HG03159 (cell line): ENCODE measurements around the gene ADORA1.

Experiments used
- ATAC-seq: cut with Tn5 transposase; IDR thresholded peaks from one replicate; pipeline ENCODE4 v1.9.1; 2021; ENCODE audit warnings: mild to moderate bottlenecking, moderate library complexity; ENCODE audit not compliant: unreplicated experiment

The ADORA1 gene

GRCh38 chr1:203138066-203138465, 10.5 kb downstream of the ADORA1 start:
- ATAC-seq, result no peak

DNA sequence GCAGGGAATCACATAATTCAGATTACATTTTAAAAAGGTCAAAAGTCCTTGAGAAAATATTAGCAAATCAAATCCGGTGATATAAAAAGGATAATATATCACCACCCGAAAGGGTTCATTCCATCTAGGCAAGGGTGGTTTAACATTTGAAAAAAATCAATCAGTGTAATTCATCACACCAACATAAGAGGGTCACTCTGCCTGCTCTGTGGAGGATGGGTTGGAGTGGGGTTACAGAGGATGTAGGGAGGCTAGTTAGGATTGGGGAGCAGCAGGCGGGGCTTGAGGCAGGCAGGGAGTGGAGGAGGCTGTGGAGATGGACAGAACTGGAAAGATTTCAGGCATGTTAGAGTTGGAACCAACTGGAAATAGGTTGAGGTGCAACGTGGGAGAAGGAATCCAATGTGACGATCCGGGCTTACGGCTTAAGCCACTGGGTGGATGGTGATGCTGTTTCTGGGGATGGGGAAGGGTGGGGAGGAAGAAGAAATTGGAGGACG, 12.5 kb downstream of the ADORA1 start:
- no peak for ATAC-seq

DNA sequence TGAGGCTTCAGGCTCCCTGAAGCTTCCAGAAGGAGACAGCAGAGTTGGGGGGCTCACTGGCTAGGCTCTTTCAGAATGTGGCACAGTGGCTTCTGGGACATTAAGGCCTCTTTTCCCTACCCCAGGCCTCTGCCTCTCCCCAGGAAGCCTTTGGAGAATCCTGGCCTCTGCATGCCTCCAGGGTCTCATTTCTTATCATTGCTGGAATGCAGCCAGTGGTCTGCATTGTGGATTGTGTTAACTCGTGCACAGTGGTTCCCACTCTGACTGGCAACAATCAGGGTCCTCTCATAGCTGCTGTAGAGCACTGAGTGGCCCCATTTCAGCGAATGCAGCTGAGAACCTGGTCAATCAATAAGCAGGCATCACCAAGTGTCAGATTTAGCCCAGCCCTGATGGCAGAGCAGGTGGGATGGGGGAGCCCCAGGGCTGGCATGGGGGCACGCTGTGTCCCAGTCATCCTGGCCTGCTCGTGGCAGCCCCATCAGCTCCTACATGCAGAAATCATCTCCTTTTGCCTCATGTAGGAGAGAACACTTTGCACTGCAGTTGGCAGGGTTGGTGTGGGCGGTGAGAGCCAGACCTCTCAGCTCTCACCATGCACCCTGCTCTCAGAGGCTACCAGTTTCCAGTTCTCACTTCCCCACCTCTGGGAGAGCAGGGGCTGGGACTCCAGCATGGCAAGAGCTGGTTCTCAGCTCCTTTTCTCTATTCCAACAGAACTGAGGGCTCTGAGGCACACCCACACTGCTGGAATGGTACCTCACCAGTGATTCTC, 13.4 kb downstream of the ADORA1 start:
- ATAC-seq, result no peak

DNA sequence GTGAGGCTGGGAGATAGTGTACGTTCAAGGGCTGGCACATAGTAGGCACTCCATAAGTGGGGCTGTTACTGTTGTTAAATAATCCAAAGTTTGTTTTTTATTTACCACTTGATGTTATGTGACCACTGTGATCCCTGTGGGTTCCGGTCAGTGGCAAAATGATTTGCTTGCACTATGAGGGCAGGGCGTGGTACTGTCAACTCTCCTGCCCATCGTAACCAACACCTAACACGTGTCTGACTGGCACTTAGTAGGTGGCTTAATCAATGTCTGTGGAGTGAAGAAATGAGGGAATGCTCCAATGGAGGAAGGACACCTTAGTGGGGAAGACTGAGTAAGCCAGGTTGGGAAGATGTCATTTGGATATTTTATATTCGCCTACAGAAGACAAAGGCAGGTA, 14.6 kb downstream of the ADORA1 start:
- no peak for ATAC-seq

GRCh38 chr1:203142684-203143408, 15.3 kb downstream of the ADORA1 start:
- no peak for ATAC-seq

- ATAC-seq, result no peak
Measured at GRCh38 chr1:203143641-203144040, 16.1 kb downstream of the ADORA1 start.

DNA sequence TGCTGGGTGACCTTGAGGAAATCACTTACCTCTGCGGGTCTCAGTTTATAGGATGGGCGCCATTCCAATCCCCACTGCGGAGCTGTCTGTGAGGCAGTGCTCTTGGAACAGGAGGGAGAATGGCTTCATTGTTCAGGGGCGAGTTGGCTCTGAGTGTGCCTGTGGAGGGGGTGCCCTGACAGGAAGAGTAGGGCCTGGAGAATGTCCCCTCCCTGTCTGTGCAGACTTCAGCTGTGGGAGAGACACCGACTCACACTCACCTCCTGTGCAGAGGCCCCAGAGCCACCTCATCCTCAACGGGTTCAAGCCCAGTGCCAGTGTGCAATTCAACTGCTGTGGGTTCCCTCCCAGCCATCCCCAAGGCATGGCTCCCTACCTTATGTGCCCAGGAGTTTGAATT, 17.1 kb downstream of the ADORA1 start:
- no peak for ATAC-seq

- ATAC-seq, result no peak
Measured at GRCh38 chr1:203145321-203146041, 18.0 kb downstream of the ADORA1 start.

DNA sequence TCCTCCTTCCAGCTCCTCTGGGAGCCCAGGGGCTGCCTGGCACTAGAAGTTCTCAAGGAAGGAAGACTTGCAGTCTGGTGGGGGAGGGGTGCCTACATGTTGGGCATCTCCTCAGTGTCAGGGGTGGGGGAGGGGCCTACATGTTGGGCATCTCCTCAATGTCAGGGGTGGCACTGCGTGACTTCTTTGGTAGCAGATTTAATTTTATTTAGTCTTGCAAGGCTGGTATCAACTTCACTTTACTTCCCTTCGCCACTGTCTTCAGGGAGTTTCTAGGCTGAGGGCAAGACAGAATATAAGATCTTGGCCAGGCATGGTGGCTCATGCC, 18.5 kb downstream of the ADORA1 start:
- ATAC-seq, result no peak

- ATAC-seq, result no peak
Measured at GRCh38 chr1:203146537-203146936, 19.0 kb downstream of the ADORA1 start.

GRCh38 chr1:203147376-203147775, 19.9 kb downstream of the ADORA1 start:
- no peak for ATAC-seq

GRCh38 chr1:203148127-203148526, 20.6 kb downstream of the ADORA1 start:
- ATAC-seq, result no peak

- ATAC-seq, result no peak
Measured at GRCh38 chr1:203148579-203148978, 21.1 kb downstream of the ADORA1 start.

DNA sequence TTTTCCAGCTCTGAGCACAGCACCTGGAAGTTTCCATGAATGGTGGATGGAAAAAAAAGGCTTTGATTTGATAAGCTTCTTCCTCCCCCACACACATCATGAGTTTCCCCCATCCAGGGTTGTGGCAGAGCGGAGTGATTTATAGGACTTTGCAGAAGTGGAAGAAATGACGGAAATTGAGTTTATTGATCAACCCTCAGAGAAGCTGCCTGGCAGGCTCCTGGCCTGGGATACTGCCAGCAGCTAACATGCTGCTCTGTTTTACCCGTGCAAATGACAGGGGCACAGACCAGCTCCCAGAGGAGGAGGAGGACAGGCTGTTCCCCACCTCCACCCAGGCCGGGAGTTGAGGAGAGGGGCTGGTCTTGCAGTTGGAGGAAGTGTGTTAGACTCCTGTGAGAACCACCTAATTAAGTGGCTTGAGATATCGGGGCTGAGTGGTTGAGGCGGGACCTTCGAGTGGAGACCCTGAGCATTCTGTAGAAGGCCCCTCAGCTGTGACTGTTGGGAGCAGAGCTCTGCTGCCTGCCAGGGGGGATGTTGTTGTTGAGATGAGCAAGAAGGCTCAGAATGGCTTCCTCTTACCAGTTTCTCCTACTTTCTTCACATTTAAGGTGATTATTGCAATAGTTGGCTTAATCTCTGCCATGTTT, 21.8 kb downstream of the ADORA1 start:
- ATAC-seq, result no peak

DNA sequence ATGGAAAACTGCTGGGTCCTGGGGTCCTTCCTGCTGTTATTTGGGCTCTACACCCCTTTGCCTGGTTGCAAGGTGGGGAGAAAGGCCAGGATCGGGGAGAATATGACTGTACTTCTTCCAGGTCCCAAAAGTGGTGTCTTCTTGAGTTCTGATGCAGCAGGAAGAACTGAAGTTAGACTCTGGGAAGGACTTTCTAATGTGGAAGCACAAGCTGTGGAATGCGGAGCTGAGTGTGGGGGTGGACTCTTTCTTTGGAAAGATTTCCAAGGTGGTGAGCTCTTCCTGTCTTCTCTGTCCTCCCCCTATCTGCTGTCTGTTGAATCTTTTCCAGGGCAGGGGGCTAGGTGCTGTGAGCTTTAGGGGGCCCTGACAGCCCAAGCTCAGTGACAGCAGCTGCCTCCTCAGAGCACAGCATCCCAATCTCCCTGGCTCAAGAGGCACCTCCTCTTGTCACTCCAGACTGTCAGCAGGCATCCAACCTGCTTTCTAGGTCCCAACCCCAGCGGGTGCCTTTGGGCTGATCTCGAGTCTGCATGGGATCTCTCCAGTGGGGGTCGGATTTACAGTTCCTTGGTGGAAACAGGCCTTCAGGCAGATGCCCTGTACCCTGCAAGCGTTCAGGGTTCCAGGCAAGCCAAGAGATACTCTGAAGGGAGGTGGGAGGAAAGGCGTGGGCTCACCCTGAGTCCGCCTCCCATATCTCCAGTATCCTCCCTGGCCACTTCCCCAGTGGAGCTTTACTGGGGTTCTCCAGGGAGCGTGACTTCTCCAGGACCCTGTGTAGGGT, 23.2 kb downstream of the ADORA1 start:
- no peak for ATAC-seq

DNA sequence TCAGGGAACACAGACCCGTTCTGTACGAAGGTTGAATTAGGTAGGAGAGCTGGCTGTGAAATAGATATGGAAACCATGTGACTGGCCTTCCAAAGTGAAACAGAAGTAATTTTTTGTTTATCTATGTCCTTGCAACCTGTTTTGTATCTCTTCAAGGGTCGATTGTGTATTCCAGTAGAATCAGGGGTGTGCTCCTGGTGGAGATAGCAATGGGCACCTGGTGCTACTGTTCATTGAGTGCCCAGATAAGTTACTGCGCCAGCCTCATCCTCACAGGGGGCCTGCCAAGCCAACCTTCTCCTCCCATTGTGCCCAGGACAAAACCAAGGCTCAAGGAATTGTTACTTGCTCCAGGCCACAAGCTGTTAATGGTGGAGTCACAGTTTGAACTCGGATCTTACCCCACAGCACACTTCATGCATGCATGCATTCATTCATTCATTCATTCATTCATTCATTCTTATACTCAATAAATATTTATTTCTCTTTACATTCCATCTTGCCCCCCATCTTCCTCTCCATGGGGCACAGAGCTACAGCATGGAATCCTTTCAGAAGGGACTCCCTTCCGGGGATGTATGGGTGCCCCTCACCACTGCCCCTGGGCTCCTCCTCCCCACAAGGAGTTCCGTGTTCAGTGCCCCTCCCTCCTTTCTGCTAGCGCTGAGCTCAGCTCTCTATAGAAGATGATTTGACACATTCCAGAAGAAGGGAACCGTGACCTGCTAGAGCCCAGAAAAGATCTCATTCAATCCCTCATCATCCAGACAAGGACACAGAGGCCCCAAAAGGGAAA, 24.0 kb downstream of the ADORA1 start:
- no peak for ATAC-seq

DNA sequence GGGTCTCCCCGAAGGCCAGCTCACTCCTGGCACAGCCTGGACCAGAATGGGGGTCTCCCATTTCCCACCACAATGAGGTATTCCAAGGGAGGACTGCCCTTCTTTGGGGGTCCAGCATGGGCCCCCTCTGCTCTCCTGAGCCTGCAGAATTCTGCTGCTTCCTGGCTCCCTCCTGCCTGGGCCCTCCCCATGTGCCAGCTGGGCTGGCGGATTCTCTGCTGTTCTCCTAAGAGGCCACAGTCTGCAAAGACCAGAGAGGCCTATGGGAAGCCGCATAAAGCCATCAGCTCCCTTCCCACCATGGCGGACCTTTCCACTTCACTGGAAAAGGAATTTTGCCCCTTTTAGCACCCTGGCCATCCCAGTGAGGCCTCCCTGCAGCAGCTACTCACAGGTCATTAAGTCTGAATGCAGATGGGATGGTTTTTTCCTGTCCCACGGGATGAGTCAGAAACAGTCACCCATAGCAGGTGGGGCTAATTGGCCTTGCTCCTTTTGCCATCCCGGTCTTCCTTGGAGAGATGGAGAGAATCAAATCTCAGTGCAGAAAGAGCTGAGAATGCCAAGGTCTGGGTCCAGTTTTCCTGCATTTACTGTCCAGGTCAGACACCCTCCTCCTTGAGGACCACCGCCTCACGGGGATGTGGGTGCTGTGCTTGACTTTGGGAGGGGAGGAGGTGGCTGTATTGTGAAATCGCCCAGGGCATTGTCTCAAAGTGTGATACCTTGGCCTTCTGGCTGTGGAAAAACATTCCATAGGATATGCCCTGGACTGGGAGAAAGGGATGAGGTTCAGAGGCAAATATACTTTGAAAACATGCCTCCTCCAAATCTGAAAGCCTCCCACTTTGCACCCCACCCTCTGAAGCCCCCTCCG, 24.9 kb downstream of the ADORA1 start:
- ATAC-seq, result no peak

- no peak for ATAC-seq
Measured at GRCh38 chr1:203153051-203153988, 25.8 kb downstream of the ADORA1 start.
